HepG2 (cell line): ENCODE results near the gene HOXA1. TPM values are rescaled to one million over a fixed set of nuclear protein-coding genes. Genes with fewer than 3 reads are reported as not detected.

Experiments used
- ATRX ChIP-seq: sonication (generic); formaldehyde crosslinking; IDR thresholded peaks from 2 replicates; pipeline ENCODE4 v1.4.0; 2020; ENCODE audit warnings: missing genetic modification reagents, borderline replicate concordance
- HIC2 ChIP-seq: sonication (generic); formaldehyde crosslinking; IDR thresholded peaks from 2 replicates; pipeline ENCODE4 v1.9.0; 2022; ENCODE audit warnings: low read depth, missing genetic modification reagents
- HNRNPL ChIP-seq: fragments of 200-400 bp; formaldehyde crosslinking; IDR thresholded peaks from 2 replicates; pipeline ENCODE4 v1.6.1; 2017; ENCODE audit warnings: mild to moderate bottlenecking, low read depth, low read length
- KDM2A ChIP-seq: sonication (generic); formaldehyde crosslinking; IDR thresholded peaks from 2 replicates; pipeline ENCODE4 v1.4.0; 2020; ENCODE audit warnings: low read depth, missing genetic modification reagents, borderline replicate concordance
- MATR3 ChIP-seq: sonication (generic); formaldehyde crosslinking; IDR thresholded peaks from 2 replicates; pipeline ENCODE4 v1.4.0; 2020; ENCODE audit warnings: missing genetic modification reagents
- MLX ChIP-seq: IDR thresholded peaks from 2 replicates; pipeline ENCODE4 v1.6.1; 2016
- PCBP2 ChIP-seq: fragments of 200-400 bp; formaldehyde crosslinking; optimal IDR thresholded peaks from 2 replicates; pipeline ENCODE3; 2018; ENCODE audit warnings: low read length, low read depth; ENCODE audit not compliant: poor library complexity, severe bottlenecking
- TGIF2 ChIP-seq: IDR thresholded peaks from 2 replicates; pipeline ENCODE4 v1.6.1; 2016; ENCODE audit warnings: control low read depth, missing compliant biosample characterization
- ZBTB7B ChIP-seq: sonication (generic); formaldehyde crosslinking; IDR thresholded peaks from 2 replicates; pipeline ENCODE4 v1.4.0; 2020; ENCODE audit warnings: missing genetic modification reagents
- ZFY ChIP-seq: sonication (generic); formaldehyde crosslinking; IDR thresholded peaks from 2 replicates; pipeline ENCODE4 v1.4.0; 2020; ENCODE audit warnings: missing genetic modification reagents
- ZNF224 ChIP-seq: sonication (generic); formaldehyde crosslinking; IDR thresholded peaks from 2 replicates; pipeline ENCODE4 v1.5.0; 2020; ENCODE audit warnings: mild to moderate bottlenecking, missing genetic modification reagents
- ZNF496 ChIP-seq: sonication (generic); formaldehyde crosslinking; IDR thresholded peaks from 2 replicates; pipeline ENCODE4 v1.8.1; 2023; ENCODE audit warnings: mild to moderate bottlenecking, moderate library complexity, missing genetic modification reagents; ENCODE audit not compliant: insufficient replicate concordance
- ZNF761 ChIP-seq: sonication (generic); formaldehyde crosslinking; conservative IDR thresholded peaks from 2 replicates; pipeline ENCODE4 v1.4.0; 2020; ENCODE audit warnings: mild to moderate bottlenecking, missing genetic modification reagents
- polyA plus RNA-seq, 8 experiments: library from polyadenylated mRNA; depleted of rRNA in 3 of 8; stranded (reverse) in 7 of 8; unstranded in 1 of 8; fragments of >200 nt; fragmentation: Illumina TruSeq in 4 of 8; extraction: Trizol in 4 of 8; gene quantifications; 2 replicates each; pipeline versions ENCODE4 v1.2.1 to v1.2.3, GENCODE V29; 2011 to 2016; ENCODE audit warnings: low read depth in 4 of 8, missing spikeins in 1 of 8, mixed read lengths in 1 of 8; ENCODE audit not compliant: insufficient read depth in 1 of 8
- total RNA-seq, 5 experiments: library from RNA; depleted of rRNA; stranded (reverse); fragments of >200 nt; fragmentation: Illumina TruSeq; extraction: Trizol; gene quantifications; 2 replicates each; pipeline ENCODE4 v1.2.3, GENCODE V29; 2016; ENCODE audit warnings: low read depth in 1 of 5
- TF ChIP-seq, protein P1 (sequence below): IDR thresholded peaks from 2 replicates; pipeline ENCODE4 v1.6.1; 2012; ENCODE audit warnings: inconsistent platforms
- TF ChIP-seq, protein P2 (sequence below): sonication (generic); formaldehyde crosslinking; IDR thresholded peaks from 2 replicates; pipeline ENCODE4 v1.5.1; 2020; ENCODE audit warnings: mild to moderate bottlenecking, moderate library complexity, missing genetic modification reagents
- TF ChIP-seq, protein P3 (sequence below): sonication (generic); formaldehyde crosslinking; IDR thresholded peaks from 2 replicates; pipeline ENCODE4 v1.4.0; 2020; ENCODE audit warnings: missing genetic modification reagents, borderline replicate concordance
- TF ChIP-seq, protein P4 (sequence below): IDR thresholded peaks from 2 replicates; pipeline ENCODE4 v1.6.1; 2012; ENCODE audit warnings: low read depth, low read length, improper control_type of control experiment

Gene HOXA1
- total and polyA plus RNA-seq, 2 of the 13 experiments (the other 11 are each of a cell fraction or from before 2014, with no cell fraction given): 0.18 to 0.20 TPM

- TF ChIP-seq, protein P1, sequence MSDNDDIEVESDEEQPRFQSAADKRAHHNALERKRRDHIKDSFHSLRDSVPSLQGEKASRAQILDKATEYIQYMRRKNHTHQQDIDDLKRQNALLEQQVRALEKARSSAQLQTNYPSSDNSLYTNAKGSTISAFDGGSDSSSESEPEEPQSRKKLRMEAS: peak; percentile 60
- TF ChIP-seq ZNF224 (no peak), HNRNPL (no peak), ZBTB7B (CRISPR knock-in tag) (no peak), ZNF761 (CRISPR knock-in tag) (no peak), MATR3 (CRISPR knock-in tag) (no peak), MLX (peak; percentile 52; the same call in 1 of the 2 replicates), PCBP2 (no peak), ZNF496 (CRISPR knock-in tag) (no peak), HIC2 (CRISPR knock-in tag) (no peak), TGIF2 (CRISPR knock-in tag) (no peak), KDM2A (CRISPR knock-in tag) (0 out of 2 replicates have a peak, but pooled peaks have one; percentile 28), ATRX (no peak), ZFY (peak; percentile 19; the same call in 1 of the 2 replicates)
- TF ChIP-seq, protein P2, sequence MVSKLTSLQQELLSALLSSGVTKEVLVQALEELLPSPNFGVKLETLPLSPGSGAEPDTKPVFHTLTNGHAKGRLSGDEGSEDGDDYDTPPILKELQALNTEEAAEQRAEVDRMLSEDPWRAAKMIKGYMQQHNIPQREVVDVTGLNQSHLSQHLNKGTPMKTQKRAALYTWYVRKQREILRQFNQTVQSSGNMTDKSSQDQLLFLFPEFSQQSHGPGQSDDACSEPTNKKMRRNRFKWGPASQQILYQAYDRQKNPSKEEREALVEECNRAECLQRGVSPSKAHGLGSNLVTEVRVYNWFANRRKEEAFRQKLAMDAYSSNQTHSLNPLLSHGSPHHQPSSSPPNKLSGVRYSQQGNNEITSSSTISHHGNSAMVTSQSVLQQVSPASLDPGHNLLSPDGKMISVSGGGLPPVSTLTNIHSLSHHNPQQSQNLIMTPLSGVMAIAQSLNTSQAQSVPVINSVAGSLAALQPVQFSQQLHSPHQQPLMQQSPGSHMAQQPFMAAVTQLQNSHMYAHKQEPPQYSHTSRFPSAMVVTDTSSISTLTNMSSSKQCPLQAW (CRISPR knock-in tag): no peak
- TF ChIP-seq, protein P3, sequence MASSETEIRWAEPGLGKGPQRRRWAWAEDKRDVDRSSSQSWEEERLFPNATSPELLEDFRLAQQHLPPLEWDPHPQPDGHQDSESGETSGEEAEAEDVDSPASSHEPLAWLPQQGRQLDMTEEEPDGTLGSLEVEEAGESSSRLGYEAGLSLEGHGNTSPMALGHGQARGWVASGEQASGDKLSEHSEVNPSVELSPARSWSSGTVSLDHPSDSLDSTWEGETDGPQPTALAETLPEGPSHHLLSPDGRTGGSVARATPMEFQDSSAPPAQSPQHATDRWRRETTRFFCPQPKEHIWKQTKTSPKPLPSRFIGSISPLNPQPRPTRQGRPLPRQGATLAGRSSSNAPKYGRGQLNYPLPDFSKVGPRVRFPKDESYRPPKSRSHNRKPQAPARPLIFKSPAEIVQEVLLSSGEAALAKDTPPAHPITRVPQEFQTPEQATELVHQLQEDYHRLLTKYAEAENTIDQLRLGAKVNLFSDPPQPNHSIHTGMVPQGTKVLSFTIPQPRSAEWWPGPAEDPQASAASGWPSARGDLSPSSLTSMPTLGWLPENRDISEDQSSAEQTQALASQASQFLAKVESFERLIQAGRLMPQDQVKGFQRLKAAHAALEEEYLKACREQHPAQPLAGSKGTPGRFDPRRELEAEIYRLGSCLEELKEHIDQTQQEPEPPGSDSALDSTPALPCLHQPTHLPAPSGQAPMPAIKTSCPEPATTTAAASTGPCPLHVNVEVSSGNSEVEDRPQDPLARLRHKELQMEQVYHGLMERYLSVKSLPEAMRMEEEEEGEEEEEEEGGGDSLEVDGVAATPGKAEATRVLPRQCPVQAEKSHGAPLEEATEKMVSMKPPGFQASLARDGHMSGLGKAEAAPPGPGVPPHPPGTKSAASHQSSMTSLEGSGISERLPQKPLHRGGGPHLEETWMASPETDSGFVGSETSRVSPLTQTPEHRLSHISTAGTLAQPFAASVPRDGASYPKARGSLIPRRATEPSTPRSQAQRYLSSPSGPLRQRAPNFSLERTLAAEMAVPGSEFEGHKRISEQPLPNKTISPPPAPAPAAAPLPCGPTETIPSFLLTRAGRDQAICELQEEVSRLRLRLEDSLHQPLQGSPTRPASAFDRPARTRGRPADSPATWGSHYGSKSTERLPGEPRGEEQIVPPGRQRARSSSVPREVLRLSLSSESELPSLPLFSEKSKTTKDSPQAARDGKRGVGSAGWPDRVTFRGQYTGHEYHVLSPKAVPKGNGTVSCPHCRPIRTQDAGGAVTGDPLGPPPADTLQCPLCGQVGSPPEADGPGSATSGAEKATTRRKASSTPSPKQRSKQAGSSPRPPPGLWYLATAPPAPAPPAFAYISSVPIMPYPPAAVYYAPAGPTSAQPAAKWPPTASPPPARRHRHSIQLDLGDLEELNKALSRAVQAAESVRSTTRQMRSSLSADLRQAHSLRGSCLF: no peak
- TF ChIP-seq, protein P4, sequence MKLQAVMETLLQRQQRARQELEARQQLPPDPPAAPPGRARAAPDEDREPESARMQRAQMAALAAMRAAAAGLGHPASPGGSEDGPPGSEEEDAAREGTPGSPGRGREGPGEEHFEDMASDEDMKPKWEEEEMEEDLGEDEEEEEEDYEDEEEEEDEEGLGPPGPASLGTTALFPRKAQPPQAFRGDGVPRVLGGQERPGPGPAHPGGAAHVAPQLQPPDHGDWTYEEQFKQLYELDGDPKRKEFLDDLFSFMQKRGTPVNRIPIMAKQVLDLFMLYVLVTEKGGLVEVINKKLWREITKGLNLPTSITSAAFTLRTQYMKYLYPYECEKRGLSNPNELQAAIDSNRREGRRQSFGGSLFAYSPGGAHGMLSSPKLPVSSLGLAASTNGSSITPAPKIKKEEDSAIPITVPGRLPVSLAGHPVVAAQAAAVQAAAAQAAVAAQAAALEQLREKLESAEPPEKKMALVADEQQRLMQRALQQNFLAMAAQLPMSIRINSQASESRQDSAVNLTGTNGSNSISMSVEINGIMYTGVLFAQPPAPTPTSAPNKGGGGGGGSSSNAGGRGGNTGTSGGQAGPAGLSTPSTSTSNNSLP: 0 out of 2 replicates have a peak, but pooled peaks have one; percentile 12
Observed at GRCh38 chr7:27143023-27143949, 47.5 kb upstream of the HOXA1 start, which contains the start of gene HOXA5 (continued).
